HG02763 (cell line): Measurements from ENCODE around the gene ATR.
A peak's percentile ranks its signal among the peaks of the same experiment; 100 is the strongest.
"Not testable (repeated sequence)": the region's sequence is repeated elsewhere in the genome, so short reads cannot be mapped to it uniquely, and the experiment has no call there.

Source experiments
- ATAC-seq: cut with Tn5 transposase; IDR thresholded peaks from one replicate; pipeline ENCODE4 v1.9.1; 2021; ENCODE audit warnings: mild to moderate bottlenecking, moderate library complexity; ENCODE audit not compliant: unreplicated experiment

ATR gene

GRCh38 chr3:142578329-142579223 lies at the start of gene ATR:
TSS of gene ATR (minus strand) at chr3:142578733. CDS start at chr3:142578704, 29 bp downstream.
- ATAC-seq, result peak; percentile 95

GRCh38 chr3:142626971-142627370 lies 48.4 kb upstream of the ATR start:
- ATAC-seq, result no peak

GRCh38 chr3:142625153-142625440 lies 46.6 kb upstream of the ATR start:
- ATAC-seq, result no peak

- ATAC-seq, result no peak
Observed at GRCh38 chr3:142624341-142625152, 46.0 kb upstream of the ATR start.

- ATAC-seq, result no peak
Observed at GRCh38 chr3:142623194-142623593, 44.7 kb upstream of the ATR start.

GRCh38 chr3:142622405-142622804 lies 43.9 kb upstream of the ATR start:
- no peak for ATAC-seq

- ATAC-seq, result no peak
Observed at GRCh38 chr3:142618917-142619461, 40.5 kb upstream of the ATR start.

GRCh38 chr3:142615171-142615570 lies 36.6 kb upstream of the ATR start:
- ATAC-seq, result no peak

- ATAC-seq, result no peak
Observed at GRCh38 chr3:142614059-142614626, 35.6 kb upstream of the ATR start.

GRCh38 chr3:142613491-142613890 lies 35.0 kb upstream of the ATR start:
- ATAC-seq, result no peak

GRCh38 chr3:142611206-142611605 lies 32.7 kb upstream of the ATR start:
- ATAC-seq, result no peak

GRCh38 chr3:142609136-142609535 lies 30.6 kb upstream of the ATR start:
- ATAC-seq, result no peak

- no peak for ATAC-seq
Observed at GRCh38 chr3:142608631-142609030, 30.1 kb upstream of the ATR start.

GRCh38 chr3:142604940-142605339 lies 26.4 kb upstream of the ATR start:
- ATAC-seq, result no peak

- not testable (repeated sequence) for ATAC-seq
Observed at GRCh38 chr3:142603386-142603705, 24.8 kb upstream of the ATR start.

- no peak for ATAC-seq
Observed at GRCh38 chr3:142602619-142603385, 24.3 kb upstream of the ATR start.

- no peak for ATAC-seq
Observed at GRCh38 chr3:142601713-142602112, 23.2 kb upstream of the ATR start.

- no peak for ATAC-seq
Observed at GRCh38 chr3:142597906-142598305, 19.4 kb upstream of the ATR start.

GRCh38 chr3:142596726-142597088 lies 18.2 kb upstream of the ATR start:
- ATAC-seq, result no peak

- ATAC-seq, result peak; percentile 90
Observed at GRCh38 chr3:142595951-142596725, 17.6 kb upstream of the ATR start, which contains the start of gene PLS1. TSS of gene PLS1 (plus strand) at chr3:142596393. CDS start at chr3:142664238, 67,845 bp downstream.
